Ascending aorta (tissue), 2 donors: ENCODE measurements around the gene CCDC148. TPM values are rescaled to one million over a fixed set of nuclear protein-coding genes. Genes with fewer than 3 reads are reported as not detected.
"Not testable (repeated sequence)": the region's sequence is repeated elsewhere in the genome, so short reads cannot be mapped to it uniquely, and the experiment has no call there.

Experiments
- DNase-seq, 2 donors: peaks; one replicate each; pipeline ENCODE4 v3.0.0-alpha.2; 2019; ENCODE audit warnings: low spot score in 2 of 2
- H3K27ac ChIP-seq, 2 donors: fragments of 200-600 bp; sonication (generic); one replicate each; pipeline ENCODE4 v1.5.1; 2016 to 2017; ENCODE audit warnings: mild to moderate bottlenecking in 1 of 2
- H3K27me3 ChIP-seq: fragments of 200-600 bp; sonication (generic); one replicate; pipeline ENCODE4 v1.5.1; 2017
- H3K36me3 ChIP-seq, 2 donors: fragments of 200-600 bp; sonication (generic); one replicate each; pipeline ENCODE4 v1.5.1; 2016
- H3K4me1 ChIP-seq, 2 donors: fragments of 200-600 bp; sonication (generic); one replicate each; pipeline ENCODE4 v1.5.1; 2016 to 2017; ENCODE audit warnings: mild to moderate bottlenecking in 1 of 2
- H3K4me3 ChIP-seq, 2 donors: fragments of 200-600 bp; sonication (generic); one replicate each; pipeline ENCODE4 v1.5.1; 2016 to 2017; ENCODE audit warnings: mild to moderate bottlenecking in 1 of 2
- H3K9me3 ChIP-seq, 2 donors: fragments of 200-600 bp; sonication (generic); one replicate each; pipeline ENCODE4 v1.5.1; 2016
- CTCF ChIP-seq, 3 experiments: fragments of 200-600 bp in 2 of 3; fragments of 450-650 bp in 1 of 3; sonication (generic) in 2 of 3; IDR thresholded peaks; one replicate each; pipeline ENCODE4 v1.5.1; 2016 to 2019; ENCODE audit warnings: antibody characterized with exemption in 3 of 3, mild to moderate bottlenecking in 1 of 3, moderate library complexity in 1 of 3
- intact Hi-C: fragments of 100-400 bp; cut with DNase I; formaldehyde crosslinking; loops from one replicate; pipeline ENCODE4 v1.15.1; 2023
- total RNA-seq: library from RNA; depleted of rRNA; stranded (reverse); fragments of >200 nt; gene quantifications from one replicate; pipeline ENCODE4 v1.1.0, GENCODE V29; 2016

The CCDC148 gene
- total RNA-seq, 1 donor from 2014 or later: not detected

- Histone ChIP-seq H3K36me3 (no peaks in the 10 kb centered on the region), H3K9me3 (no peaks in the 10 kb centered on the region), H3K4me1 (no peaks in the 10 kb centered on the region), H3K27ac (no peak overlapping the region), H3K4me3 (no peak overlapping the region), H3K27me3 (no peaks in the 10 kb centered on the region)
- no peak for DNase-seq
- no peak for TF ChIP-seq CTCF (IDR thresholded peaks at IDR 0.05)
- intact Hi-C loops: no loop called here
Observed at GRCh38 chr2:158232476-158232875, 224.1 kb downstream of the CCDC148 start.

- no peaks in the 10 kb centered on the region for H3K27me3 ChIP-seq
- H3K4me3 ChIP-seq: no peak overlapping the region
- H3K4me1 ChIP-seq: no peaks in the 10 kb centered on the region
- intact Hi-C loops: no loop called here
- DNase-seq: no peak
- H3K9me3 ChIP-seq: no peaks in the 10 kb centered on the region
- H3K27ac ChIP-seq: no peak overlapping the region
- no peaks in the 10 kb centered on the region for H3K36me3 ChIP-seq
- no peak for TF ChIP-seq CTCF (IDR thresholded peaks at IDR 0.05)
Observed at GRCh38 chr2:158228943-158229508, 227.5 kb downstream of the CCDC148 start.

GRCh38 chr2:158223066-158223465 is 233.5 kb downstream of the CCDC148 start:
- H3K27me3 ChIP-seq, H3K9me3 ChIP-seq, H3K4me3 ChIP-seq, H3K4me1 ChIP-seq, DNase-seq, intact Hi-C loops, H3K36me3 ChIP-seq, H3K27ac ChIP-seq: not testable (repeated sequence)

- H3K27me3 ChIP-seq: no peaks in the 10 kb centered on the region
- no peaks in the 10 kb centered on the region for H3K36me3 ChIP-seq
- no peaks in the 10 kb centered on the region for H3K9me3 ChIP-seq
- TF ChIP-seq CTCF (IDR thresholded peaks at IDR 0.05): no peak
- H3K27ac ChIP-seq: no peak overlapping the region
- DNase-seq: no peak
- H3K4me3 ChIP-seq: no peak overlapping the region
- no peaks in the 10 kb centered on the region for H3K4me1 ChIP-seq
- intact Hi-C loops: no loop called here
Observed at GRCh38 chr2:158221063-158222020, 235.2 kb downstream of the CCDC148 start.

GRCh38 chr2:158217593-158217992 is 239.0 kb downstream of the CCDC148 start:
- Histone ChIP-seq H3K27ac (no peak overlapping the region), H3K9me3 (no peaks in the 10 kb centered on the region), H3K27me3 (no peaks in the 10 kb centered on the region), H3K36me3 (no peaks in the 10 kb centered on the region), H3K4me1 (no peaks in the 10 kb centered on the region), H3K4me3 (no peak overlapping the region)
- no peak for DNase-seq
- intact Hi-C loops: no loop called here
- TF ChIP-seq CTCF (IDR thresholded peaks at IDR 0.05): no peak

- intact Hi-C loops: no loop called here
- TF ChIP-seq CTCF (IDR thresholded peaks at IDR 0.05): no peak
- no peak overlapping the region for H3K4me3 ChIP-seq
- no peaks in the 10 kb centered on the region for H3K27me3 ChIP-seq
- no peak overlapping the region for H3K27ac ChIP-seq
- no peaks in the 10 kb centered on the region for H3K4me1 ChIP-seq
- no peaks in the 10 kb centered on the region for H3K9me3 ChIP-seq
- no peak for DNase-seq
- H3K36me3 ChIP-seq: no peaks in the 10 kb centered on the region
Observed at GRCh38 chr2:158214431-158214830, 242.1 kb downstream of the CCDC148 start.
